Choroid plexus epithelial cell (primary cell): ENCODE data around the gene CMIP.
A peak's percentile ranks its signal among the peaks of the same experiment; 100 is the strongest.

Experiments
- DNase-seq: peaks from one replicate; pipeline ENCODE4 v3.0.0-alpha.2; 2010; ENCODE audit warnings: low read depth
- H3K4me3 ChIP-seq: 2 replicates; pipeline ENCODE4 v1.5.1; 2011; ENCODE audit warnings: low read depth, mild to moderate bottlenecking, control low read depth, low read length, moderate library complexity
- CTCF ChIP-seq: conservative IDR thresholded peaks from 2 replicates; pipeline ENCODE4 v1.5.1; 2011; ENCODE audit warnings: low read depth, mild to moderate bottlenecking, control low read depth, inconsistent platforms, low read length, moderate library complexity

Gene CMIP

GRCh38 chr16:81457326-81458133, 12.9 kb downstream of the CMIP start:
- DNase-seq, result peak; percentile 69

GRCh38 chr16:81458149-81458669, 13.6 kb downstream of the CMIP start:
- TF ChIP-seq CTCF, result no peak
- no peak for DNase-seq

More at GRCh38 chr16:81457326-81458133, 12.9 kb downstream of the CMIP start:
- no peak for TF ChIP-seq CTCF
- no peak overlapping the region for H3K4me3 ChIP-seq

GRCh38 chr16:81458827-81459598, 14.4 kb downstream of the CMIP start:
- no peak for DNase-seq
- H3K4me3 ChIP-seq, result no peak overlapping the region
- no peak for TF ChIP-seq CTCF

More at GRCh38 chr16:81458149-81458669, 13.6 kb downstream of the CMIP start:
- no peak overlapping the region for H3K4me3 ChIP-seq

GRCh38 chr16:81460075-81460474, 15.5 kb downstream of the CMIP start:
- no peak overlapping the region for H3K4me3 ChIP-seq
- TF ChIP-seq CTCF, result no peak
- DNase-seq, result no peak

- TF ChIP-seq CTCF, result no peak
- no peak overlapping the region for H3K4me3 ChIP-seq
- DNase-seq, result no peak
Observed at GRCh38 chr16:81461243-81461642, 16.6 kb downstream of the CMIP start.

GRCh38 chr16:81461766-81462165, 17.2 kb downstream of the CMIP start:
- no peak overlapping the region for H3K4me3 ChIP-seq
- no peak for DNase-seq
- TF ChIP-seq CTCF, result no peak
